Neural progenitor cell (in vitro differentiated cells): ENCODE measurements around the gene SEPTIN12. TPM values are rescaled to one million over a fixed set of nuclear protein-coding genes. Genes with fewer than 3 reads are reported as not detected.

Experiments used
- DNase-seq: peaks from one replicate; pipeline ENCODE4 v3.0.0-alpha.2; 2016; ENCODE audit warnings: low spot score
- H2AFZ ChIP-seq: fragments of 200-600 bp; sonication (generic); replicated peaks from 2 replicates; pipeline ENCODE4 v1.6.1; 2016; ENCODE audit warnings: antibody characterized with exemption
- H3F3A ChIP-seq: fragments of 200-600 bp; sonication (generic); 2 replicates; pipeline ENCODE4 v1.6.1; 2016; ENCODE audit warnings: antibody characterized with exemption, low read depth
- H3K27ac ChIP-seq: fragments of 200-600 bp; sonication (generic); 2 replicates; pipeline ENCODE4 v1.5.1; 2016; ENCODE audit warnings: mild to moderate bottlenecking
- H3K27me3 ChIP-seq: fragments of 200-600 bp; sonication (generic); 2 replicates; pipeline ENCODE4 v1.6.1; 2016; ENCODE audit warnings: mild to moderate bottlenecking, moderate library complexity
- H3K36me3 ChIP-seq: fragments of 200-600 bp; sonication (generic); 2 replicates; pipeline ENCODE4 v1.5.1; 2016
- H3K4me1 ChIP-seq: fragments of 200-600 bp; sonication (generic); 2 replicates; pipeline ENCODE4 v1.6.1; 2016; ENCODE audit warnings: mixed run types
- H3K4me2 ChIP-seq: fragments of 200-600 bp; sonication (generic); 2 replicates; pipeline ENCODE4 v1.6.1; 2016
- H3K4me3 ChIP-seq: fragments of 200-600 bp; sonication (generic); 2 replicates; pipeline ENCODE4 v1.5.1; 2016
- H3K79me2 ChIP-seq: fragments of 200-600 bp; sonication (generic); 2 replicates; pipeline ENCODE4 v1.6.1; 2016; ENCODE audit warnings: low read depth
- H3K9ac ChIP-seq: fragments of 200-600 bp; sonication (generic); 2 replicates; pipeline ENCODE4 v1.6.1; 2016
- H3K9me3 ChIP-seq: fragments of 200-600 bp; sonication (generic); 2 replicates; pipeline ENCODE4 v1.5.1; 2016; ENCODE audit warnings: low read depth
- H4K20me1 ChIP-seq: fragments of 200-600 bp; sonication (generic); 2 replicates; pipeline ENCODE4 v1.6.1; 2016; ENCODE audit warnings: low read depth
- H3K27ac Mint-ChIP-seq: 3 replicates; pipeline ENCODE4 v1.8.0; 2021; ENCODE audit warnings: mixed read lengths
- H3K27me3 Mint-ChIP-seq: 2 replicates; pipeline ENCODE4 v1.8.0; 2022; ENCODE audit warnings: low read depth, mild to moderate bottlenecking, inconsistent platforms, moderate library complexity, mixed read lengths; ENCODE audit not compliant: insufficient read depth
- H3K36me3 Mint-ChIP-seq: 3 replicates; pipeline ENCODE4 v1.8.0; 2021; ENCODE audit warnings: mixed read lengths
- H3K4me1 Mint-ChIP-seq: 3 replicates; pipeline ENCODE4 v1.8.0; 2021; ENCODE audit warnings: mixed read lengths
- H3K4me3 Mint-ChIP-seq: 3 replicates; pipeline ENCODE4 v1.8.0; 2021; ENCODE audit warnings: mild to moderate bottlenecking, moderate library complexity, mixed read lengths
- H3K9me3 Mint-ChIP-seq: 3 replicates; pipeline ENCODE4 v1.8.0; 2020; ENCODE audit warnings: mixed read lengths
- EZH2 ChIP-seq: fragments of 200-600 bp; sonication (generic); IDR thresholded peaks from 2 replicates; pipeline ENCODE4 v1.6.1; 2017; ENCODE audit warnings: antibody characterized with exemption, mild to moderate bottlenecking, moderate library complexity
- EZH2phosphoT487 ChIP-seq: fragments of 200-600 bp; sonication (generic); IDR thresholded peaks from 2 replicates; pipeline ENCODE4 v1.6.1; 2017; ENCODE audit warnings: antibody characterized with exemption
- total RNA-seq: library from RNA; depleted of rRNA; stranded (reverse); fragments of >200 nt; gene quantifications from 2 replicates; pipeline ENCODE4 v1.2.3, GENCODE V29; 2015; ENCODE audit warnings: low replicate concordance
- TF ChIP-seq, protein P1 (sequence below): fragments of 200-600 bp; sonication (generic); IDR thresholded peaks from 2 replicates; pipeline ENCODE4 v1.5.1; 2017; ENCODE audit warnings: antibody characterized with exemption, mild to moderate bottlenecking

SEPTIN12 gene
- total RNA-seq, 1 donor from 2014 or later: not detected

DNA sequence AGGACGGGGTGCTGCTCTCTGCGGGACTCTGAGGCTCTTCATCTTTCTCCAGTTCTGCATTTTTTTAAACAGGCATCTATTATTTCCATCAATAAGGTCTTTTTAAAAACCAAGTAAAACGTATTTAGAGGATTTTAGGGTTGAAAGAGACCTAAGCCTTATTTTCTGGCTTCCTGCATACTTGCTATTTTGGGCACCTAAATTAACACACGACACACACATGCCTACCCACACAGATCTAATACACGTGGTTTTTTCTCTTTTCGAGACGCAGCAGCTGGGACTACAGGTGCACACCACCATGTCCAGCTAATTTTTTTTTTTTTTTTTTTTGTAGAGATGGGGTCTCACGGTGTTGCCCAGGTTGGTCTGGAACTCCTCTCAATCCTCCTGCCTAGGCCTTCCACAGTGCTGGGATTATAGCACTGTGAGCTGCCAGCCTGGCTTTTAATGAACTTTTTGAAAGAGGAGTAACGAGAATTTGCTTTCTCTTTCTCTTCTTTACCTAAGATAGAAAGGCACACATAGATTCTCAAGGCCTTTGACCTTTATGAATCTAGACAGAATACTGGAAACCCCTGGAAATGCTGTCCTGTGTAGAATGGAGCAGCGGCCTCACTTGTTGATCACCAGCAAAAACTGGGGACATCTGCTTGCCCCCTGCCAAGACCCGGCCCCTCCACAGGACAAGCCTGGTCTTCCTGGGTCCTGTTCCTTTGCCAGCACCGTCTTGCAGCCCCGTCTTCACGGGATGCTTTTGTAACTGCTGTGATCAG lies 40.1 kb downstream of the SEPTIN12 start:
- H2AFZ ChIP-seq: no peak overlapping the region
- H4K20me1 ChIP-seq: no peaks in the 10 kb centered on the region
- H3K27me3 ChIP-seq: no peaks in the 10 kb centered on the region
- Mint-ChIP-seq H3K4me3 (no peak overlapping the region), H3K27me3 (peaks cover 5% of the 10 kb centered on the region), H3K27ac (no peak overlapping the region), H3K4me1 (peaks cover 5% of the 10 kb centered on the region), H3K9me3 (no peaks in the 10 kb centered on the region), H3K36me3 (peaks cover under 1% of the 10 kb centered on the region)
- no peaks in the 10 kb centered on the region for H3K79me2 ChIP-seq
- TF ChIP-seq EZH2 (no peak), EZH2phosphoT487 (no peak)
- TF ChIP-seq, protein P1, sequence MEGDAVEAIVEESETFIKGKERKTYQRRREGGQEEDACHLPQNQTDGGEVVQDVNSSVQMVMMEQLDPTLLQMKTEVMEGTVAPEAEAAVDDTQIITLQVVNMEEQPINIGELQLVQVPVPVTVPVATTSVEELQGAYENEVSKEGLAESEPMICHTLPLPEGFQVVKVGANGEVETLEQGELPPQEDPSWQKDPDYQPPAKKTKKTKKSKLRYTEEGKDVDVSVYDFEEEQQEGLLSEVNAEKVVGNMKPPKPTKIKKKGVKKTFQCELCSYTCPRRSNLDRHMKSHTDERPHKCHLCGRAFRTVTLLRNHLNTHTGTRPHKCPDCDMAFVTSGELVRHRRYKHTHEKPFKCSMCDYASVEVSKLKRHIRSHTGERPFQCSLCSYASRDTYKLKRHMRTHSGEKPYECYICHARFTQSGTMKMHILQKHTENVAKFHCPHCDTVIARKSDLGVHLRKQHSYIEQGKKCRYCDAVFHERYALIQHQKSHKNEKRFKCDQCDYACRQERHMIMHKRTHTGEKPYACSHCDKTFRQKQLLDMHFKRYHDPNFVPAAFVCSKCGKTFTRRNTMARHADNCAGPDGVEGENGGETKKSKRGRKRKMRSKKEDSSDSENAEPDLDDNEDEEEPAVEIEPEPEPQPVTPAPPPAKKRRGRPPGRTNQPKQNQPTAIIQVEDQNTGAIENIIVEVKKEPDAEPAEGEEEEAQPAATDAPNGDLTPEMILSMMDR: no peak
- peaks cover 20% of the 10 kb centered on the region for H3K4me1 ChIP-seq
- H3K36me3 ChIP-seq: no peaks in the 10 kb centered on the region
- H3K9ac ChIP-seq: no peak overlapping the region
- H3K4me3 ChIP-seq: no peak overlapping the region
- H3K27ac ChIP-seq: peak overlapping the region; percentile 77
- no peaks in the 10 kb centered on the region for H3K9me3 ChIP-seq
- peaks cover 30% of the 10 kb centered on the region for H3F3A ChIP-seq
- no peak overlapping the region for H3K4me2 ChIP-seq
- DNase-seq: no peak

DNA sequence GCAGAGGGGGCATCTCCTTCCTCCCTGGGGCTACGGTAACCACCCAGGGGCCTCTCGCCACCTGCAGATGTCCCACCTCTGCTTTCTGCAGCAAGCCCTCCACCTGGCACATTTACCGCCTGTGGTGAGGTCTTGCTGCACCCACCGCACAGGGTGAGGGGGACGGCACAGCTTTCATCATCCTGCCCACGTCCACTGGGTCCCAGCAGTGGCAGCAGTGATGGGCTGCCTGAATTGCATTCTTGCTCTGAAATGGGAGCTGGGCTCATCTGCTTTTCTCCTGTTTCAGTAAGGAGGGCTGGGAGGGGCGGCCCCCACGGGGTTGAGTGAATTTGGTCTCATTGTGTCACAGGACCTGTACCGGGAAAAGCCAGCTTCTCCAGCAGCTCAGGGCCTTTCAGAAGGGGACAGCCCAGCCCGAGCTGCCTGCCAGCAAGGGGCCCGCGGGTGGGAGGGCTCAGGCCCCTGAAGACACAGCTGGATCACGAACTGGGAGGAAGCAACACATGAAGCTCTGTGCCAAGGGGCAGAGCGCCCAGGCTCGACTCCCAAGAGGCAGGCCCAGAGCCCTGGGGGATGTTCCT lies 41.1 kb downstream of the SEPTIN12 start:
- H3K36me3 Mint-ChIP-seq: no peaks in the 10 kb centered on the region
- Histone ChIP-seq H3K9me3 (no peaks in the 10 kb centered on the region), H3K27me3 (no peaks in the 10 kb centered on the region), H3F3A (peaks cover 30% of the 10 kb centered on the region), H3K79me2 (no peaks in the 10 kb centered on the region), H3K27ac (peak overlapping the region; percentile 77), H2AFZ (no peak overlapping the region), H3K4me1 (peaks cover 20% of the 10 kb centered on the region), H4K20me1 (no peaks in the 10 kb centered on the region), H3K4me3 (no peak overlapping the region), H3K36me3 (no peaks in the 10 kb centered on the region), H3K9ac (peak overlapping the region; percentile 8), H3K4me2 (peak overlapping the region; percentile 8)
- H3K4me3 Mint-ChIP-seq: no peak overlapping the region
- H3K9me3 Mint-ChIP-seq: no peaks in the 10 kb centered on the region
- H3K4me1 Mint-ChIP-seq: peaks cover 5% of the 10 kb centered on the region
- peak; percentile 47 for DNase-seq
- peaks cover 8% of the 10 kb centered on the region for H3K27me3 Mint-ChIP-seq
- no peak overlapping the region for H3K27ac Mint-ChIP-seq
- TF ChIP-seq EZH2phosphoT487: no peak
- TF ChIP-seq, protein P1: no peak
- no peak for TF ChIP-seq EZH2

DNA sequence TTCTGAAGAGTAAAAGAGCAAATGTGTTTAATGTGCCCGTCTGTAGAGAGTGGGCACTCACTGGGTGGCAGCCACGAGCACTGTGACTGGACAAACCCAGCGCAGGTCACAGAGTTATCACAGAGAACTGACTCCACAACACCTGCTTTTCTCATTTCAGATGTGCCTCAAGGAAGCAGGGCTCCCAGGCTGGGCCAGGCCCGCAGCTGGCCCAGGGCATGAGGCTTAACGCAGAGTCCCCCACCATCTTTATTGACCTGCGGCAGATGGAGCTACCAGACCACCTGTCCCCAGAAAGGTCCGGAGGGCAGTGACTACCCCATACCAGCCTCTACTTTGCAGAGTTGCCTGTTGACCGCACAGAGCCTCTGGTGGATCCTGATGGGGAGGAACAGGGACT lies 41.9 kb downstream of the SEPTIN12 start:
- H3K4me3 Mint-ChIP-seq: no peak overlapping the region
- Histone ChIP-seq H3K36me3 (no peaks in the 10 kb centered on the region), H3K4me2 (no peak overlapping the region), H3K9ac (no peak overlapping the region), H4K20me1 (no peaks in the 10 kb centered on the region), H3K27me3 (no peaks in the 10 kb centered on the region), H3K4me1 (peaks cover 20% of the 10 kb centered on the region), H3F3A (peaks cover 30% of the 10 kb centered on the region), H3K9me3 (no peaks in the 10 kb centered on the region), H3K79me2 (no peaks in the 10 kb centered on the region), H2AFZ (no peak overlapping the region), H3K4me3 (no peak overlapping the region), H3K27ac (no peak overlapping the region)
- H3K4me1 Mint-ChIP-seq: peaks cover 5% of the 10 kb centered on the region
- H3K27me3 Mint-ChIP-seq: peaks cover 10% of the 10 kb centered on the region
- TF ChIP-seq EZH2 (no peak), EZH2phosphoT487 (no peak)
- TF ChIP-seq, protein P1: no peak
- H3K36me3 Mint-ChIP-seq: no peaks in the 10 kb centered on the region
- H3K27ac Mint-ChIP-seq: peak overlapping the region; percentile 46
- no peaks in the 10 kb centered on the region for H3K9me3 Mint-ChIP-seq
- no peak for DNase-seq
